Measurements from ENCODE around the gene USP28. TPM values are rescaled to one million over a fixed set of nuclear protein-coding genes. Genes with fewer than 3 reads are reported as not detected.

USP28 gene
- total and polyA plus RNA-seq, 2 of the 8 experiments (the other 6 are each of a cell fraction or from before 2014, with no cell fraction given), result 82.6 to 119 TPM

DNA sequence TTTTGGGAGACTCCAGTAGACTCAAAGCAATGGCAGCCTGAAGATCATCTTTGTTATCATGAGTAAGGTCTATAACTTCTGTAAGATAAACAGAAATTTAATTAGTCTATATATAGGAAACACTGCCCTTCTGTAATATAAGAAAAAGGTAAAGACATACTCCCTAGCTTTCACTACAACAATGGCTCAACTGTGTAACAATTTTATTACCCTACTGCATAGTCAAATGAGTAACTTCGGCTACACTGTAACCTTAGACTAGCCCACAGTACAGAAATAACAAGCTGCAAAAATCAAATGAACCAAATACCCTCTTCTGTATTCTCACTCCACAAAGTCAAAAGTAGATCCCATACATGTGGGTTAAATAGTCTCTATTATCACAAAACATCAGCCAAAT is 33.7 kb downstream of the USP28 start (continued):
- no peak for TF ChIP-seq YY1 (IDR thresholded peaks at IDR 0.05; ENCODE audit: low read depth, low read length)
- no peak for TF ChIP-seq BCL11A (IDR thresholded peaks at IDR 0.05; ENCODE audit: low read depth in 2 of 2, low read length in 2 of 2)
- TF ChIP-seq, protein P1, sequence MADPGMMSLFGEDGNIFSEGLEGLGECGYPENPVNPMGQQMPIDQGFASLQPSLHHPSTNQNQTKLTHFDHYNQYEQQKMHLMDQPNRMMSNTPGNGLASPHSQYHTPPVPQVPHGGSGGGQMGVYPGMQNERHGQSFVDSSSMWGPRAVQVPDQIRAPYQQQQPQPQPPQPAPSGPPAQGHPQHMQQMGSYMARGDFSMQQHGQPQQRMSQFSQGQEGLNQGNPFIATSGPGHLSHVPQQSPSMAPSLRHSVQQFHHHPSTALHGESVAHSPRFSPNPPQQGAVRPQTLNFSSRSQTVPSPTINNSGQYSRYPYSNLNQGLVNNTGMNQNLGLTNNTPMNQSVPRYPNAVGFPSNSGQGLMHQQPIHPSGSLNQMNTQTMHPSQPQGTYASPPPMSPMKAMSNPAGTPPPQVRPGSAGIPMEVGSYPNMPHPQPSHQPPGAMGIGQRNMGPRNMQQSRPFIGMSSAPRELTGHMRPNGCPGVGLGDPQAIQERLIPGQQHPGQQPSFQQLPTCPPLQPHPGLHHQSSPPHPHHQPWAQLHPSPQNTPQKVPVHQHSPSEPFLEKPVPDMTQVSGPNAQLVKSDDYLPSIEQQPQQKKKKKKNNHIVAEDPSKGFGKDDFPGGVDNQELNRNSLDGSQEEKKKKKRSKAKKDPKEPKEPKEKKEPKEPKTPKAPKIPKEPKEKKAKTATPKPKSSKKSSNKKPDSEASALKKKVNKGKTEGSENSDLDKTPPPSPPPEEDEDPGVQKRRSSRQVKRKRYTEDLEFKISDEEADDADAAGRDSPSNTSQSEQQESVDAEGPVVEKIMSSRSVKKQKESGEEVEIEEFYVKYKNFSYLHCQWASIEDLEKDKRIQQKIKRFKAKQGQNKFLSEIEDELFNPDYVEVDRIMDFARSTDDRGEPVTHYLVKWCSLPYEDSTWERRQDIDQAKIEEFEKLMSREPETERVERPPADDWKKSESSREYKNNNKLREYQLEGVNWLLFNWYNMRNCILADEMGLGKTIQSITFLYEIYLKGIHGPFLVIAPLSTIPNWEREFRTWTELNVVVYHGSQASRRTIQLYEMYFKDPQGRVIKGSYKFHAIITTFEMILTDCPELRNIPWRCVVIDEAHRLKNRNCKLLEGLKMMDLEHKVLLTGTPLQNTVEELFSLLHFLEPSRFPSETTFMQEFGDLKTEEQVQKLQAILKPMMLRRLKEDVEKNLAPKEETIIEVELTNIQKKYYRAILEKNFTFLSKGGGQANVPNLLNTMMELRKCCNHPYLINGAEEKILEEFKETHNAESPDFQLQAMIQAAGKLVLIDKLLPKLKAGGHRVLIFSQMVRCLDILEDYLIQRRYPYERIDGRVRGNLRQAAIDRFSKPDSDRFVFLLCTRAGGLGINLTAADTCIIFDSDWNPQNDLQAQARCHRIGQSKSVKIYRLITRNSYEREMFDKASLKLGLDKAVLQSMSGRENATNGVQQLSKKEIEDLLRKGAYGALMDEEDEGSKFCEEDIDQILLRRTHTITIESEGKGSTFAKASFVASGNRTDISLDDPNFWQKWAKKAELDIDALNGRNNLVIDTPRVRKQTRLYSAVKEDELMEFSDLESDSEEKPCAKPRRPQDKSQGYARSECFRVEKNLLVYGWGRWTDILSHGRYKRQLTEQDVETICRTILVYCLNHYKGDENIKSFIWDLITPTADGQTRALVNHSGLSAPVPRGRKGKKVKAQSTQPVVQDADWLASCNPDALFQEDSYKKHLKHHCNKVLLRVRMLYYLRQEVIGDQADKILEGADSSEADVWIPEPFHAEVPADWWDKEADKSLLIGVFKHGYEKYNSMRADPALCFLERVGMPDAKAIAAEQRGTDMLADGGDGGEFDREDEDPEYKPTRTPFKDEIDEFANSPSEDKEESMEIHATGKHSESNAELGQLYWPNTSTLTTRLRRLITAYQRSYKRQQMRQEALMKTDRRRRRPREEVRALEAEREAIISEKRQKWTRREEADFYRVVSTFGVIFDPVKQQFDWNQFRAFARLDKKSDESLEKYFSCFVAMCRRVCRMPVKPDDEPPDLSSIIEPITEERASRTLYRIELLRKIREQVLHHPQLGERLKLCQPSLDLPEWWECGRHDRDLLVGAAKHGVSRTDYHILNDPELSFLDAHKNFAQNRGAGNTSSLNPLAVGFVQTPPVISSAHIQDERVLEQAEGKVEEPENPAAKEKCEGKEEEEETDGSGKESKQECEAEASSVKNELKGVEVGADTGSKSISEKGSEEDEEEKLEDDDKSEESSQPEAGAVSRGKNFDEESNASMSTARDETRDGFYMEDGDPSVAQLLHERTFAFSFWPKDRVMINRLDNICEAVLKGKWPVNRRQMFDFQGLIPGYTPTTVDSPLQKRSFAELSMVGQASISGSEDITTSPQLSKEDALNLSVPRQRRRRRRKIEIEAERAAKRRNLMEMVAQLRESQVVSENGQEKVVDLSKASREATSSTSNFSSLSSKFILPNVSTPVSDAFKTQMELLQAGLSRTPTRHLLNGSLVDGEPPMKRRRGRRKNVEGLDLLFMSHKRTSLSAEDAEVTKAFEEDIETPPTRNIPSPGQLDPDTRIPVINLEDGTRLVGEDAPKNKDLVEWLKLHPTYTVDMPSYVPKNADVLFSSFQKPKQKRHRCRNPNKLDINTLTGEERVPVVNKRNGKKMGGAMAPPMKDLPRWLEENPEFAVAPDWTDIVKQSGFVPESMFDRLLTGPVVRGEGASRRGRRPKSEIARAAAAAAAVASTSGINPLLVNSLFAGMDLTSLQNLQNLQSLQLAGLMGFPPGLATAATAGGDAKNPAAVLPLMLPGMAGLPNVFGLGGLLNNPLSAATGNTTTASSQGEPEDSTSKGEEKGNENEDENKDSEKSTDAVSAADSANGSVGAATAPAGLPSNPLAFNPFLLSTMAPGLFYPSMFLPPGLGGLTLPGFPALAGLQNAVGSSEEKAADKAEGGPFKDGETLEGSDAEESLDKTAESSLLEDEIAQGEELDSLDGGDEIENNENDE (IDR thresholded peaks at IDR 0.05; ENCODE audit: insufficient replicate concordance, low read length), result no peak
- TF ChIP-seq SAP30 (IDR thresholded peaks at IDR 0.05; ENCODE audit: insufficient read depth, insufficient replicate concordance, low read length), result no peak
- TF ChIP-seq, protein P2, sequence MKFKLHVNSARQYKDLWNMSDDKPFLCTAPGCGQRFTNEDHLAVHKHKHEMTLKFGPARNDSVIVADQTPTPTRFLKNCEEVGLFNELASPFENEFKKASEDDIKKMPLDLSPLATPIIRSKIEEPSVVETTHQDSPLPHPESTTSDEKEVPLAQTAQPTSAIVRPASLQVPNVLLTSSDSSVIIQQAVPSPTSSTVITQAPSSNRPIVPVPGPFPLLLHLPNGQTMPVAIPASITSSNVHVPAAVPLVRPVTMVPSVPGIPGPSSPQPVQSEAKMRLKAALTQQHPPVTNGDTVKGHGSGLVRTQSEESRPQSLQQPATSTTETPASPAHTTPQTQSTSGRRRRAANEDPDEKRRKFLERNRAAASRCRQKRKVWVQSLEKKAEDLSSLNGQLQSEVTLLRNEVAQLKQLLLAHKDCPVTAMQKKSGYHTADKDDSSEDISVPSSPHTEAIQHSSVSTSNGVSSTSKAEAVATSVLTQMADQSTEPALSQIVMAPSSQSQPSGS (IDR thresholded peaks at IDR 0.05; ENCODE audit: low read length), result no peak

All from H1 (cell line).